ENCODE data around the gene FSTL1.

Gene FSTL1

DNA sequence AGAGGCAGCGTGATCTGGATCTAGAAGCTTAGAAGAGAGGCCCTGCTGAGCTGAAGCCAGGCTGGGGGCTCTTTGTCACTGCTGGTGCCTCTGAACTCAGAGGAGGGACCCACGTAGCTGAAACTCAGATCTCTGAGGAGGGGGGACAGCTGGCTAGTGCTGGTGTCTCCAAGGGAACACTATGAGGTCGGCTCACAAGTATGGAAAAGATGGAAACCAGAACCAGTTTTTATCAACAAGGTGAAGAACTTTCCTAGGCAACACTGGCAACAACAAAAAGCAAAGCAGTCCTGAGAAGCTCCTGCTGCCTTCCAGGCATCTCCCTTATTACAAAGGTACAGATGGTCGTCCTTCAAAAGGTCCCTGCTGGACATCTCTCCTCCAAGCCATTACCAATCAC lies 27.0 kb upstream of the FSTL1 start:
- TF ChIP-seq, protein P1, sequence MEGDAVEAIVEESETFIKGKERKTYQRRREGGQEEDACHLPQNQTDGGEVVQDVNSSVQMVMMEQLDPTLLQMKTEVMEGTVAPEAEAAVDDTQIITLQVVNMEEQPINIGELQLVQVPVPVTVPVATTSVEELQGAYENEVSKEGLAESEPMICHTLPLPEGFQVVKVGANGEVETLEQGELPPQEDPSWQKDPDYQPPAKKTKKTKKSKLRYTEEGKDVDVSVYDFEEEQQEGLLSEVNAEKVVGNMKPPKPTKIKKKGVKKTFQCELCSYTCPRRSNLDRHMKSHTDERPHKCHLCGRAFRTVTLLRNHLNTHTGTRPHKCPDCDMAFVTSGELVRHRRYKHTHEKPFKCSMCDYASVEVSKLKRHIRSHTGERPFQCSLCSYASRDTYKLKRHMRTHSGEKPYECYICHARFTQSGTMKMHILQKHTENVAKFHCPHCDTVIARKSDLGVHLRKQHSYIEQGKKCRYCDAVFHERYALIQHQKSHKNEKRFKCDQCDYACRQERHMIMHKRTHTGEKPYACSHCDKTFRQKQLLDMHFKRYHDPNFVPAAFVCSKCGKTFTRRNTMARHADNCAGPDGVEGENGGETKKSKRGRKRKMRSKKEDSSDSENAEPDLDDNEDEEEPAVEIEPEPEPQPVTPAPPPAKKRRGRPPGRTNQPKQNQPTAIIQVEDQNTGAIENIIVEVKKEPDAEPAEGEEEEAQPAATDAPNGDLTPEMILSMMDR (IDR thresholded peaks at IDR 0.05) = no peak
- Histone ChIP-seq H3K9me3 (no peaks in the 10 kb centered on the region), H3K27ac (no peak overlapping the region), H3K4me3 (ENCODE audit: low read depth in 1 of 2, low read length in 1 of 2) (no peak overlapping the region), H3K36me3 (no peaks in the 10 kb centered on the region), H3K4me1 (ENCODE audit: control insufficient read depth in 1 of 2, insufficient read depth in 1 of 2, low read depth in 1 of 2, low read length in 1 of 2) (no peaks in the 10 kb centered on the region), H3K27me3 (no peaks in the 10 kb centered on the region)

DNA sequence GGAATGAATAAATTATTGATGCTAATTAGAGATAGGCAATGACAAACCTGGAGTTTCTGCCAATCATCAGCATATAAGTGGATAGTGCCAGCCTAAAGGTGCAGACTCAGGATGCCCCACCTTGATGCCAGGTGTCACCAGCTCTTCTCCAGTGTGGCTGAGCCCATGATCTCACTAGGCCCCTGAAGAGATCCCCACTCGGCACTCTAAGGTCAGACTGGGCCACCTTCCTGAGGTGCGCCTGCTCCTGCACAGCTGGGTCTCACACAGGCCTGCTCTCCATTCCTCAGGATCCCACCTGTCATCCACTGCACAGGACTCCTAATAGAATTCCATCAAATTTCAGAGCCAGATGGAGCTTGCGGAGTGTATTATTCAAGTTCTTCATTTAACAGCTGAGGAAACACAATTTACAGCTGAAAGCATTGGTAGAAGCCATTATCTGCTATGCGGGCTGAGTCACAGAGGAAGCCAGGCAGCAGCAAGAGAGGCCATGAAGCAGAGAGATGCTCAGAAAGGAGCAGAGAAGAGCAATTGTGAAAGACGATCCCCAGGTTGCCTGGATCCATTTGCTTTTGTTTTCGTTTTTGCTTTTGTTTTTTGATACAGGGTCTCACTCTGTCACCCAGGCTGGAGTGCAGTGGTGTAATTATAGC lies 25.1 kb upstream of the FSTL1 start:
- no peaks in the 10 kb centered on the region for H3K9me3 ChIP-seq
- TF ChIP-seq, protein P1 (IDR thresholded peaks at IDR 0.05) = no peak
- H3K4me1 ChIP-seq (ENCODE audit: control insufficient read depth in 1 of 2, insufficient read depth in 1 of 2, low read depth in 1 of 2, low read length in 1 of 2) = no peaks in the 10 kb centered on the region
- no peaks in the 10 kb centered on the region for H3K36me3 ChIP-seq
- no peak overlapping the region for H3K4me3 ChIP-seq (ENCODE audit: low read depth in 1 of 2, low read length in 1 of 2)
- H3K27ac ChIP-seq = no peak overlapping the region
- peaks cover 2% of the 10 kb centered on the region for H3K27me3 ChIP-seq

DNA sequence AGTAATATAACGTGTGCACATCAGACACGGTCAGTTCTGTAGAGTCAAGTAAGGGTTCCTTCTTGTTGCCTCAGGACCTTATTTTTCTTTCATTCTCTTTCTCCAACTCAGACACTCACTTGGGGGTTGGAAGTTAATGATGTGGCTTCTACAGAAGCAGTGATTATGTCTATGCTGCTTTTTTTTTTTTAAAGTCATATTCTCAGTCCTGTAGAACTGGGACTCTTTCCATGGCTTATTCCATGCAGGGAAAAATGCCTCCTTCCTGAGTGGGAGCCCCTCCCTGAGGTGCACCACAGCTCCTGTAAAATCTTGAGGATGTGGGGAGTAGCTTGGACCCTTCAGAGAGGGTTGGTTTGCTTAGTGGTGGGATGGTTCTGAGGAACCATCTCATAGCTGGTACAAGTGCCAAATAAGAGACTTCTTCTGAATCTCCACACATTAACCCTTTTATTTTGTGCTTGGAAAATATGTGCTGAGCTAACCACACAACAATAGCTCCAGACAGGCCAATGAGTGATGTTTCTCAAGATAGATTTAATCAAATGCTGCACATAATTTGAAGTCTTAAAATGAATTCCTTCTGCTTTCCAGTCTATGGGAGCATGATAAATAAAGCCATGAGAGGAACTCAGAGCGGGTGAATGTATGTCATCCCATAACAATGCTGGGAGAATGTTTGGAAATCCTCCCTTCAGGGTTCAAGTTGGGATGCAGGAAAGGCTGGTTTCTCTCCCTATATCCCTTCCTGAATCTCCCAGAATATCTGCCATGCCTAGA lies 23.3 kb upstream of the FSTL1 start:
- H3K36me3 ChIP-seq = no peaks in the 10 kb centered on the region
- H3K4me1 ChIP-seq (ENCODE audit: control insufficient read depth in 1 of 2, insufficient read depth in 1 of 2, low read depth in 1 of 2, low read length in 1 of 2) = no peaks in the 10 kb centered on the region
- H3K27me3 ChIP-seq = peaks cover 3% of the 10 kb centered on the region
- TF ChIP-seq, protein P1 (IDR thresholded peaks at IDR 0.05) = no peak
- no peak overlapping the region for H3K4me3 ChIP-seq (ENCODE audit: low read depth in 1 of 2, low read length in 1 of 2)
- H3K9me3 ChIP-seq = no peaks in the 10 kb centered on the region
- no peak overlapping the region for H3K27ac ChIP-seq

DNA sequence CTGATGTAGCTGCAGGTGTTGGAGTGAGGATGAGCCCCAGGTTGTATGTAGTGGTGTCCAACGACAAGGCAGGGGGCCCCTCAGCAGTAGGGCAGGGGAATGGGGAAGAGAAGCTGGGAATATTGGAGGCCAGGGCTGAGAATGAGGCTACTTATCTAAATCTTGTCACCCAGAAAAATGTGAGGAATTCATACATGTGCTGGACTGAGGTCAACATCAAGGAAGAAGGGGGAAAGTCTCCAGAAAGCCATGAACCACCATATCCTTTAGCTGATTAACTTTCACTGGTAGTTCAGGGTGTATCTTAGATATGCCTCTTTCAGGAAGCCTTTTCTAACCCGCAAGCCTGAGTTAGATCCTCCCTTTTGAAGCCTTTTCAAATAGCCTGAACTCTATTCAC lies 22.6 kb upstream of the FSTL1 start:
- Histone ChIP-seq H3K4me1 (ENCODE audit: control insufficient read depth in 1 of 2, insufficient read depth in 1 of 2, low read depth in 1 of 2, low read length in 1 of 2) (no peaks in the 10 kb centered on the region), H3K27ac (no peak overlapping the region), H3K9me3 (no peaks in the 10 kb centered on the region), H3K27me3 (peaks cover 3% of the 10 kb centered on the region), H3K36me3 (no peaks in the 10 kb centered on the region), H3K4me3 (ENCODE audit: low read depth in 1 of 2, low read length in 1 of 2) (no peak overlapping the region)
- TF ChIP-seq, protein P1 (IDR thresholded peaks at IDR 0.05) = no peak

DNA sequence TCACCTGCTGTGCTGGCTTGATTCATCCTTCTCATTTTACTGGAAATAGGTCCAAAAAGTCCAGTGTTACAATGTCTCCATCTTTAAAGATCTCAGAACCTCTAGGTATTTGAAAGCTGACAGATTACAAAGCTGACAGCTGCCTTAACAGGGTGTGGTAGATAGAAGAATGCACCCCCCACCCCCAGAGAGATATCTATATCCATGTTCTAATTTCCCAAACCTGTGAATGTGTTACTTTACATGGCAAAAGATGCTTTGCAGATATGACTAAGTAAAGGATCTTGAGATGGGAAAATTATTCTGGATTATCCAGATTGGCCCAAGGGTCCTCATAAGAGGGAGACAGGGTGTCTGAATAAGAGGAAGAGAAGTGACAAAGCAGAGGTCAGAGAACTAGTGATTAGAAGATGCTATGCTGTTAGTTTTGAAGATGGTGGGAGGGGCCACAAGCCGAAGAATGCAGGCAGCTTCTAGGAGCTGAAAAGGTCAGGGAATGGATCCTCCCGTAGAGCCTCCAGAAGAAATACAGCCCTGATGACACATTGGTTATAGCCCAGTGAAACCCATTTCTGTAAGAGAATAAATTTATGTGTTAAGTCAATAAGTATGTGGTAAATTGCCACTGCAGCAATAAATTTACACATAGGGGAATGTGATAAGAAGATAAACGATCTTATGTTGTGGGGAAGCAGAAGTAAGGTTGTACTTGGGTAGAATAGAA lies 21.5 kb upstream of the FSTL1 start:
- no peak overlapping the region for H3K4me3 ChIP-seq (ENCODE audit: low read depth in 1 of 2, low read length in 1 of 2)
- no peaks in the 10 kb centered on the region for H3K9me3 ChIP-seq
- H3K27ac ChIP-seq = no peak overlapping the region
- TF ChIP-seq, protein P1 (IDR thresholded peaks at IDR 0.05) = no peak
- no peaks in the 10 kb centered on the region for H3K4me1 ChIP-seq (ENCODE audit: control insufficient read depth in 1 of 2, insufficient read depth in 1 of 2, low read depth in 1 of 2, low read length in 1 of 2)
- peaks cover 3% of the 10 kb centered on the region for H3K27me3 ChIP-seq
- H3K36me3 ChIP-seq = no peaks in the 10 kb centered on the region

Measured in neutrophil (primary cell).